IMR-90 (cell line): ENCODE results near the gene FPR3. TPM values are rescaled to one million over a fixed set of nuclear protein-coding genes. Genes with fewer than 3 reads are reported as not detected.

ENCODE experiments used
- ATAC-seq: fragments of 200-7000 bp; cut with Tn5 transposase; 2 replicates; pipeline ENCODE4 v1.9.1; 2020; ENCODE audit warnings: low read depth, mild to moderate bottlenecking, moderate library complexity
- BruUV-seq: library from RNA; stranded (reverse); fragments of 400-500 nt; replicated peaks from 2 replicates; lab custom pipeline; 2021; lab: Mats Ljungman, UMichigan
- CTCF ChIA-PET: fragments of 300-600 bp; formaldehyde crosslinking; extraction: SDS; loops from one replicate; lab custom pipeline; 2021; ENCODE audit warnings: antibody characterized with exemption; lab: Yijun Ruan, JAX
- POLR2A ChIA-PET: fragments of 300-600 bp; sonication (Branson Sonifier 250); formaldehyde crosslinking; loops from one replicate; lab custom pipeline; 2022; ENCODE audit warnings: antibody characterized with exemption; ENCODE audit not compliant: unreplicated experiment; lab: Charles Lee
- DNase-seq: peaks from one replicate; pipeline ENCODE4 v3.0.0; 2013
- H2AFZ ChIP-seq: replicated peaks from 2 replicates; pipeline ENCODE3; 2013; ENCODE audit warnings: low read length, mild to moderate bottlenecking; ENCODE audit not compliant: poor library complexity
- H2AK5ac ChIP-seq: 2 replicates; pipeline ENCODE4 v1.6.1; 2013; ENCODE audit warnings: low read depth, low read length, inconsistent platforms
- H2AK9ac ChIP-seq: replicated peaks from 2 replicates; pipeline ENCODE3; 2013; ENCODE audit warnings: mild to moderate bottlenecking, low read depth, low read length, moderate library complexity; ENCODE audit not compliant: poor library complexity
- H2BK120ac ChIP-seq: 2 replicates; pipeline ENCODE4 v1.6.1; 2013; ENCODE audit warnings: low read depth, low read length, inconsistent platforms
- H2BK15ac ChIP-seq: 3 replicates; pipeline ENCODE4 v1.6.1; 2013; ENCODE audit warnings: low read depth, low read length, inconsistent platforms
- H2BK20ac ChIP-seq: 2 replicates; pipeline ENCODE4 v1.6.1; 2013; ENCODE audit warnings: low read depth, mild to moderate bottlenecking, inconsistent platforms, low read length, moderate library complexity
- H2BK5ac ChIP-seq: 2 replicates; pipeline ENCODE4 v1.6.1; 2013; ENCODE audit warnings: mild to moderate bottlenecking, low read depth, low read length, inconsistent platforms; ENCODE audit not compliant: poor library complexity, severe bottlenecking
- H3K14ac ChIP-seq: replicated peaks from 2 replicates; pipeline ENCODE4 v1.6.1; 2013; ENCODE audit warnings: low read depth, low read length, inconsistent platforms
- H3K18ac ChIP-seq: 2 replicates; pipeline ENCODE4 v1.6.1; 2013; ENCODE audit warnings: low read depth, low read length, control low read depth
- H3K23ac ChIP-seq: 2 replicates; pipeline ENCODE4 v1.6.1; 2013; ENCODE audit warnings: low read depth, low read length, inconsistent platforms
- H3K27ac ChIP-seq: 2 replicates; pipeline ENCODE4 v1.5.1; 2013; ENCODE audit warnings: mild to moderate bottlenecking, control low read depth, low read length; ENCODE audit not compliant: insufficient read depth
- H3K27me3 ChIP-seq: 2 replicates; pipeline ENCODE4 v1.6.1; 2013; ENCODE audit warnings: low read length; ENCODE audit not compliant: control insufficient read depth, insufficient read depth
- H3K36me3 ChIP-seq: 2 replicates; pipeline ENCODE4 v1.6.1; 2013; ENCODE audit warnings: low read length, mixed read lengths; ENCODE audit not compliant: control insufficient read depth, insufficient read depth
- H3K4ac ChIP-seq: 2 replicates; pipeline ENCODE4 v1.6.1; 2013; ENCODE audit warnings: low read depth, low read length, inconsistent platforms
- H3K4me1 ChIP-seq: 2 replicates; pipeline ENCODE4 v1.6.1; 2013; ENCODE audit warnings: low read length, mixed read lengths; ENCODE audit not compliant: control insufficient read depth, insufficient read depth
- H3K4me2 ChIP-seq: 2 replicates; pipeline ENCODE4 v1.6.1; 2013; ENCODE audit warnings: low read depth, mild to moderate bottlenecking, control low read depth, low read length, moderate library complexity
- H3K4me3 ChIP-seq: 2 replicates; pipeline ENCODE4 v1.5.1; 2013; ENCODE audit warnings: low read depth, mild to moderate bottlenecking, control low read depth, low read length, moderate library complexity; ENCODE audit not compliant: insufficient read depth
- H3K56ac ChIP-seq: 2 replicates; pipeline ENCODE4 v1.6.1; 2013; ENCODE audit warnings: low read length, inconsistent platforms; ENCODE audit not compliant: insufficient read depth; ENCODE audit errors: extremely low read depth
- H3K79me1 ChIP-seq, 2 experiments: 2 replicates each; pipeline ENCODE4 v1.6.1; 2013; ENCODE audit warnings: low read length in 2 of 2, inconsistent platforms in 1 of 2, low read depth in 1 of 2
- H3K9ac ChIP-seq: 2 replicates; pipeline ENCODE4 v1.6.1; 2013; ENCODE audit warnings: low read depth, low read length, control low read depth
- H3K9me1 ChIP-seq: 2 replicates; pipeline ENCODE4 v1.6.1; 2013; ENCODE audit warnings: low read length, inconsistent platforms; ENCODE audit not compliant: insufficient read depth
- H3K9me3 ChIP-seq: 2 replicates; pipeline ENCODE4 v1.6.1; 2013; ENCODE audit warnings: low read length; ENCODE audit not compliant: control insufficient read depth, insufficient read depth
- H4K20me1 ChIP-seq: 2 replicates; pipeline ENCODE4 v1.6.1; 2013; ENCODE audit warnings: low read length, inconsistent platforms; ENCODE audit not compliant: insufficient read depth
- H4K5ac ChIP-seq: 2 replicates; pipeline ENCODE4 v1.6.1; 2013; ENCODE audit warnings: mild to moderate bottlenecking, low read depth, low read length, control low read depth
- H4K8ac ChIP-seq, 2 experiments: 2 replicates each; pipeline ENCODE4 v1.6.1; 2013; ENCODE audit warnings: low read depth in 2 of 2, low read length in 2 of 2, control low read depth in 1 of 2, inconsistent platforms in 1 of 2
- H4K91ac ChIP-seq: 2 replicates; pipeline ENCODE4 v1.6.1; 2013; ENCODE audit warnings: low read depth, low read length, inconsistent platforms; ENCODE audit not compliant: insufficient read depth
- CTCF ChIP-seq: conservative IDR thresholded peaks from 2 replicates; pipeline ENCODE4 v1.5.1; 2012; ENCODE audit warnings: mild to moderate bottlenecking, low read depth, low read length, improper control_type of control experiment
- ELK1 ChIP-seq: fragments of 150-350 bp; IDR thresholded peaks from 2 replicates; pipeline ENCODE4 v1.6.1; 2016; ENCODE audit warnings: low read depth, mild to moderate bottlenecking, low read length, moderate library complexity, borderline replicate concordance
- POLR2A ChIP-seq: IDR thresholded peaks from 2 replicates; pipeline ENCODE4 v1.6.1; 2012; ENCODE audit warnings: mild to moderate bottlenecking, low read depth, low read length
- RCOR1 ChIP-seq: IDR thresholded peaks from 2 replicates; pipeline ENCODE4 v1.6.1; 2012; ENCODE audit warnings: mild to moderate bottlenecking, low read length, improper control_type of control experiment; ENCODE audit not compliant: insufficient replicate concordance
- USF2 ChIP-seq: fragments of 150-350 bp; IDR thresholded peaks from 2 replicates; pipeline ENCODE4 v1.6.1; 2017; ENCODE audit warnings: mild to moderate bottlenecking, antibody characterized with exemption, low read length, low read depth
- WGBS, 2 experiments: methylation state at CpG; one replicate each; pipeline versions ENCODE4 v1.1.5 to v1.1.7; 2013; ENCODE audit warnings: missing lambda C conversion rate in 2 of 2; ENCODE audit not compliant: insufficient read length in 1 of 2; ENCODE audit errors: extremely low coverage in 2 of 2; 5-methylcytosine and 5-hydroxymethylcytosine counted together
- dilution Hi-C: fragments of 300-500 bp; cut with HindIII; formaldehyde crosslinking; loops from one replicate; pipeline ENCODE4 v1.14.3; 2018; ENCODE audit warnings: low sequenced_read_pairs; ENCODE audit not compliant: unreplicated experiment
- in situ Hi-C: fragments of 300-500 bp; cut with MboI; formaldehyde crosslinking; loops from 3 replicates; pipeline ENCODE4 v1.14.3; 2019; ENCODE audit warnings: low sequenced_read_pairs, inconsistent platforms, mixed read lengths
- intact Hi-C: fragments of 100-400 bp; cut with micrococcal nuclease; formaldehyde crosslinking; loops from 2 replicates; pipeline ENCODE4 v1.10.0; 2022
- polyA plus RNA-seq, 3 experiments: library from polyadenylated mRNA; depleted of rRNA; stranded (reverse); fragments of >200 nt; gene quantifications; 2 replicates each; pipeline ENCODE4 v1.2.3, GENCODE V29; 2012; ENCODE audit warnings: low replicate concordance in 1 of 3
- total RNA-seq: library from RNA; depleted of rRNA; stranded (reverse); fragments of >200 nt; gene quantifications from 2 replicates; pipeline ENCODE4 v1.2.3, GENCODE V29; 2012

The FPR3 gene
- total and polyA plus RNA-seq, 2 of the 4 experiments (the other 2 are of a cell fraction) = not detected

GRCh38 chr19:51837145-51837544 lies 42.2 kb downstream of the FPR3 start:
- Histone ChIP-seq H2BK5ac (no peak overlapping the region), H3K36me3 (no peaks in the 10 kb centered on the region), H2AFZ (no peak overlapping the region), H3K27ac (no peak overlapping the region), H3K23ac (no peak overlapping the region), H3K9me3 (peaks cover 10% of the 10 kb centered on the region), H3K27me3 (no peaks in the 10 kb centered on the region), H3K9me1 (no peaks in the 10 kb centered on the region), H3K18ac (no peak overlapping the region), H3K4me1 (no peaks in the 10 kb centered on the region), H3K79me1 (no peaks in the 10 kb centered on the region), H3K4me2 (no peak overlapping the region), H2AK9ac (no peak overlapping the region), H2AK5ac (no peak overlapping the region), H3K4me3 (no peak overlapping the region), H2BK120ac (no peak overlapping the region), H4K20me1 (no peaks in the 10 kb centered on the region), H2BK20ac (no peak overlapping the region), H4K8ac (no peak overlapping the region), H3K56ac (no peak overlapping the region), H4K91ac (no peak overlapping the region), H2BK15ac (no peak overlapping the region), H3K14ac (no peak overlapping the region), H3K4ac (no peak overlapping the region), H3K9ac (no peak overlapping the region), H4K5ac (no peak overlapping the region)
- TF ChIP-seq ELK1 (no peak), CTCF (no peak), RCOR1 (no peak), USF2 (no peak), POLR2A (no peak)
- ChIA-PET POLR2A (no interaction called here), CTCF (no interaction called here)
- intact Hi-C loops = no loop called here
- WGBS, 2 experiments = 60% methylated on average over 1 of the region's 2 CpGs; no CpG with 5 or more reads in 1 of the 2 experiments
- dilution Hi-C loops = no loop called here
- in situ Hi-C loops = no loop called here
- DNase-seq (no peak), ATAC-seq (no peak)
- no TSS peak for BruUV-seq
